Activated T-cell treated with anti-CD3 and anti-CD28 coated beads, Interleukin-2, amount 50 U/mL, for 48 hours (primary cell): Measurements from ENCODE around the gene CCL21.
A peak's percentile ranks its signal among the peaks of the same experiment; 100 is the strongest.

Experiments used
- DNase-seq, 2 experiments: peaks; one replicate each; pipeline ENCODE4 v3.0.0-alpha.2; 2020

CCL21 gene

DNA sequence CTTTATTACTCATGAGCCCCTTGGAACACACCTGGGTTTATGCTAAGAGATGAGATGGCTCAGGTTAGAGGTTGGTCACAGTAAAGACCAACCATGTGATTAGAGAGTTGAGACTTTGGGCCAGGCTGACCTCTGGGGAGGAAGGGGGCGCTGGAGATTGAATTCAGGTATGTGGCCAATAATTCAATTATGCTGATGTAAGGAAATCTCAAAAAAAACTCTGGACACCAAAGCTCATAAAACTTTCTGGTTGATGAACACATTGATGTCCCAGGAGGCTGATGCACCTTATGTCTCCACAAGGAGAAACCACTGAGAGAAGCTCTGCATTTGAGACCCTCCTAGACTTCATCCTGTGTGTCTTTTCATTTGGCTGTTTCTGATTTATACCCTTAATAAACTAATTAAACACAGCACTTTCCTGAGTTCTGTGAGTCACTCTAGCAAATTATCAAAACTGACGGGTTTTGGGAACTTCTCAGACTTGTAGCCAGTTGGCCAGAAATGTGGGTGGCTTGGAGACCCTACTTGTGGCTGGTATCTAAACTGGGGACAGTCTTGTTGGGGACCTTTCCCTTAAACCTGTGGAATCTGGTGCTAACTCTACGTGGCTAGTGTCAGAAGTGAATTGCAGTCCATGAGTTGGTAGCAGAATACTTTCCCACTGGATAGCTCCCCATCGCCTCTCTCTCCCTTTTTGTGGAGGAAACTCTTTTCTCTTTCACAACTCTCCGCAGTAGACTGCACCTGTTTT, 40.0 kb downstream of the CCL21 start:
- no peak for DNase-seq

- DNase-seq = peak; percentile 87
Measured at GRCh38 chr9:34665381-34666250, 44.3 kb downstream of the CCL21 start.

DNA sequence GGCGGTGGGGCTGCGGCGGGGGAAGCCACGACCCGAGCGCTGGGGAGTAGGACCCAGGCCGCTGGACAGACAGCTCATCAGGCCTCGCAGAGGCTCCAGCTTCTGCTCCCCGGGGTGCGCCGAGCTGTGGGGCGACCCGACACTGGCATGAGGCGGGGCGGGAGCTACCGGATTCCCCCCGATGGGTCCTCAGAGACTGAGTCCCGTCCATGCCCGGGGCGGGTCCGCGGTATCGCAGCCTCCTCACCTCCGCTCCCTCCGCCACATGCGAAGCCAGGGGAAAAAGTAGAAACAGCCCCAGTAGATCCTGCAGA, 44.9 kb downstream of the CCL21 start:
- no peak for DNase-seq

GRCh38 chr9:34664281-34665066, 45.5 kb downstream of the CCL21 start:
- peak; percentile 78 to 79 for DNase-seq

DNA sequence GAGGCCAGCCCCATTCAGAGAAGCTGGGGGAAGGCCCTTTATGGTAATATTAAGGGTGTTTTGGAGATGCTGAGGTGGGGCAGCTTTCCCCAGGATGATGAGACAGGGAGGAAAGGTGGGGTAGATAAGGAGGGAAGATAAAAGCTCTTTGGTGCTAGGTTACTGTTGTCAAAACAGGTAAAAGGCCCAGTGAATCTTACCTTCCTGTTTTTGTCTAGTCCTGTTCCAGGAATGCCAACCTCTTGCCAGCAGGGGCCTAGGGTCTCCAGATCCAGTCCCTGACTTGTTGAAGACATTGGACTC, 46.7 kb downstream of the CCL21 start:
- DNase-seq = no peak

DNA sequence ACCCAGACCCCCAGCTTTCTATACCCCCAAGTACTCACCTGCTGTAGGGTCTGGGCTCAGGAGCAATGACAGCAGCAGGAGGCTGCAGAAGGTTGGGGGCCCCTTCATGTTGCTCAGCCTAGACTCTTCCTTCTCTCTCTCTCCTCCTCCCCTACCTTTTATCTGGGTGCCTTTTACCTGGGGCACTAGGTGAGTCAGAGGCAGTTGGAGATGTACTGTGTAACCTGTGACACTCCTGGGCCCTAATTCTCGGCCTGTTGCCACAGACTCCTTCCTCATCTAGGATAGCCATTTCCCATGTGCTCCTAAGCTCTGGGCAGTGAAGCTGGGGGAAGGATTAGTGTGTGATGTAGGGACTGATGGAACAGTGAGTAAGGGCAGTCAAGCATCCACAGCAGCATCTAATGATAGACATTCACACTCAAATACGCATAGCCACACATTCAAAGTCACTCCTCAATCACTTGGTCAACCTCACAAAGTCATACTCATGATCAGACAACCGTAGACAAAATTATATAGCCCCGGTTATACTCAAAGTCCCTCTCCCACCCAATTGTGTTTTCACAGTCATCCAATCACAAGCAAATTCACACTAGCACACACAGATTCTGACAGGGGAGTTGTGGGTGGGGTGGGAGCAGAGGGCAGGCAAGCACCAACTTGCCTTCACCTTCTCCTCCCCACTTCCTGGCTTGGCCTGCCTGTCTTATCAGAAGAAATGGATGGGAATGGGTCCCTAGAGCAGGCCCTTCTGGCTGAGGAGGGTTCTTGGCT, 47.2 kb downstream of the CCL21 start, which contains the start of gene CCL27:
Gene CCL27, minus strand, starts transcription at position 132 of the 777 bp plus-strand sequence. Its CDS starts 24 bp downstream, at position 108.
- DNase-seq = no peak

GRCh38 chr9:34659592-34660253, 50.2 kb downstream of the CCL21 start:
- no peak for DNase-seq
